ENCODE results near the gene AARS1. TPM values are rescaled to one million over a fixed set of nuclear protein-coding genes. Genes with fewer than 3 reads are reported as not detected.
"Not testable (repeated sequence)": the region's sequence is repeated elsewhere in the genome, so short reads cannot be mapped to it uniquely, and the experiment has no call there.

Gene AARS1
- total RNA-seq, 2 donors from 2014 or later: 68.0 to 69.4 TPM

DNA sequence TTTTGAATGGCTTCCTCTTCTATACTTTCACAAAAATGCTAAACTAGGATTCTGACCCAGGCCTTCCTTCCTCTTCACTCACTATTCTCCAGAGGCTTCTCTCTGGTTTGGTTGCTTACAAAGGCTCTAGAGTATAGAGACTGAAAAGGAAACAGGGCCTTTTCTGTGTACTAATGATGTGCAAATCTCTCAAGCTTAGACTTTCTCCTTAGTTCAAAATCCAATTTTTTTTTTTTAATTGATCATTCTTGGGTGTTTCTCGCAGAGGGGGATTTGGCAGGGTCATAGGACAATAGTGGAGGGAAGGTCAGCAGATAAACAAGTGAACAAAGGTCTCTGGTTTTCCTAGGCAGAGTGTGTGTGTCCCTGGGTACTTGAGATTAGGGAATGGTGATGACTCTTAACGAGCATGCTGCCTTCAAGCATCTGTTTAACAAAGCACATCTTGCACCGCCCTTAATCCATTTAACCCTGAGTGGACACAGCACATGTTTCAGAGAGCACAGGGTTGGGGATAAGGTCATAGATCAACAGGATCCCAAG, 65.3 kb downstream of the AARS1 start:
- not testable (repeated sequence) for H3K36me3 ChIP-seq; ATAC-seq (ENCODE audit: insufficient number of reproducible peaks, low FRiP score, low read depth); H3K4me1 ChIP-seq (ENCODE audit: control insufficient read depth in 1 of 2, low read depth in 2 of 2); H3K4me3 ChIP-seq; H3K27ac ChIP-seq; H3K27me3 ChIP-seq (replicated peaks; ENCODE audit: insufficient read depth); H3K9me3 ChIP-seq; DNase-seq (ENCODE audit: low spot score)

DNA sequence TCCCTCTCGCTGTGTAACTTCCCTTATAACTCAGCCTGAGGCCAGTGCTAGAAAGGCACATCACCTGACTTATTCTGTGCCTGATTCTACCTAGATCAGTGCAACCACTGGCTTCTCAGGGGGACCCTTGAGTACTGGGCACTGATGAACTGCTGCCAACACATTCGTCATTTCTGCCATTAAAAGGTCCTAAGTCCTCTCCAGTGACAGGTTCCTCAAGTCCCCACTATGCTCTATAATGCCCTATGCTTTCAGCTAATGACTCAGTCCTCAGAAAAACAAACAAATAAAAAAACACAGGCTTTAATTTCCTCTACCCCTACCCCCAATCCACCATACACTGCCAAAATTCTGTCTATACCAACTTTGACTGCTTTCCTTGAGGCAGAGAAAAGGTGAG, 66.1 kb downstream of the AARS1 start:
- not testable (repeated sequence) for H3K27me3 ChIP-seq (replicated peaks; ENCODE audit: insufficient read depth); H3K4me1 ChIP-seq (ENCODE audit: control insufficient read depth in 1 of 2, low read depth in 2 of 2); ATAC-seq (ENCODE audit: insufficient number of reproducible peaks, low FRiP score, low read depth); H3K9me3 ChIP-seq; H3K27ac ChIP-seq; DNase-seq (ENCODE audit: low spot score); H3K36me3 ChIP-seq; H3K4me3 ChIP-seq

GRCh38 chr16:70222574-70222973, 66.7 kb downstream of the AARS1 start:
- not testable (repeated sequence) for H3K27me3 ChIP-seq (replicated peaks; ENCODE audit: insufficient read depth); H3K4me3 ChIP-seq; DNase-seq (ENCODE audit: low spot score); H3K27ac ChIP-seq; ATAC-seq (ENCODE audit: insufficient number of reproducible peaks, low FRiP score, low read depth); H3K4me1 ChIP-seq (ENCODE audit: control insufficient read depth in 1 of 2, low read depth in 2 of 2); H3K36me3 ChIP-seq; H3K9me3 ChIP-seq

DNA sequence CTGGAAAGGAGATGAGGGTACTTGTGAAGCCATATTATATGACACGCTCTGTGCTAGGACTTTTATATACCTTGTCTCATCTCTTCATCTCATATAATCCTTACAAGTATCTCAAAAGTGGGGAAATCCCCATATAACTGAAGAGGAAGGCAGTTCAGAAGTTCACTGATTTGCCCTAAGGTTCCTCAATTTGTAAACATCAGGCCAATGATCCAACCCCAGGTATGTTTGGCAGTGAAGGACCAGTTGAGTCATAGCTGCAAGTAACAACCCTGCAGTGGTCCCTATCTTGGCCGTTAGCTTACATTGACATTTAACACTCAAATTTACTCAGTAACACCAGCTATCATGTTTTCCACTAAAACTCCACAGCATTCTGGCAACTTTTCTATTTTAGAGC, 70.7 kb downstream of the AARS1 start:
- H3K36me3 ChIP-seq; H3K27ac ChIP-seq; ATAC-seq (ENCODE audit: insufficient number of reproducible peaks, low FRiP score, low read depth); H3K9me3 ChIP-seq; H3K4me1 ChIP-seq (ENCODE audit: control insufficient read depth in 1 of 2, low read depth in 2 of 2); H3K27me3 ChIP-seq (replicated peaks; ENCODE audit: insufficient read depth); DNase-seq (ENCODE audit: low spot score); H3K4me3 ChIP-seq: not testable (repeated sequence)

- H3K9me3 ChIP-seq; H3K36me3 ChIP-seq; H3K27ac ChIP-seq; DNase-seq (ENCODE audit: low spot score); H3K4me1 ChIP-seq (ENCODE audit: control insufficient read depth in 1 of 2, low read depth in 2 of 2); H3K27me3 ChIP-seq (replicated peaks; ENCODE audit: insufficient read depth); H3K4me3 ChIP-seq; ATAC-seq (ENCODE audit: insufficient number of reproducible peaks, low FRiP score, low read depth): not testable (repeated sequence)
Measured at GRCh38 chr16:70206382-70206781, 82.9 kb downstream of the AARS1 start.

GRCh38 chr16:70204668-70205405, 84.5 kb downstream of the AARS1 start:
- DNase-seq (ENCODE audit: low spot score); H3K4me1 ChIP-seq (ENCODE audit: control insufficient read depth in 1 of 2, low read depth in 2 of 2); H3K9me3 ChIP-seq; H3K27me3 ChIP-seq (replicated peaks; ENCODE audit: insufficient read depth); H3K36me3 ChIP-seq; ATAC-seq (ENCODE audit: insufficient number of reproducible peaks, low FRiP score, low read depth); H3K27ac ChIP-seq; H3K4me3 ChIP-seq: not testable (repeated sequence)

DNA sequence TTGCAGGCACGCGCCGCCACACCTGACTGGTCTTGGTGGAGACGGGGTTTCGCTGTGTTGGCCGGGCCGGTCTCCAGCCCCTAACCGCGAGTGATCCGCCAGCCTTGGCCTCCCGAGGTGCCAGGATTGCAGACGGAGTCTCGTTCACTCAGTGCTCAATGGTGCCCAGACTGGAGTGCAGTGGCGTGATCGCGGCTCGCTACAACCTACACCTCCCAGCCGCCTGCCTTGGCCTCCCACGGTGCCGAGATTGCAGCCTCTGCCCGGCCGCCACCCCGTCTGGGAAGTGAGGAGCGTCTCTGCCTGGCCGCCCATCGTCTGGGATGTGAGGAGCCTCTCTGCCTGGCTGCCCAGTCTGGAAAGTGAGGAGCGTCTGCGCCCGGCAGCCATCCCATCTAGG, 85.3 kb downstream of the AARS1 start:
- not testable (repeated sequence) for ATAC-seq (ENCODE audit: insufficient number of reproducible peaks, low FRiP score, low read depth); H3K27ac ChIP-seq; DNase-seq (ENCODE audit: low spot score); H3K4me3 ChIP-seq; H3K27me3 ChIP-seq (replicated peaks; ENCODE audit: insufficient read depth); H3K4me1 ChIP-seq (ENCODE audit: control insufficient read depth in 1 of 2, low read depth in 2 of 2); H3K9me3 ChIP-seq; H3K36me3 ChIP-seq

DNA sequence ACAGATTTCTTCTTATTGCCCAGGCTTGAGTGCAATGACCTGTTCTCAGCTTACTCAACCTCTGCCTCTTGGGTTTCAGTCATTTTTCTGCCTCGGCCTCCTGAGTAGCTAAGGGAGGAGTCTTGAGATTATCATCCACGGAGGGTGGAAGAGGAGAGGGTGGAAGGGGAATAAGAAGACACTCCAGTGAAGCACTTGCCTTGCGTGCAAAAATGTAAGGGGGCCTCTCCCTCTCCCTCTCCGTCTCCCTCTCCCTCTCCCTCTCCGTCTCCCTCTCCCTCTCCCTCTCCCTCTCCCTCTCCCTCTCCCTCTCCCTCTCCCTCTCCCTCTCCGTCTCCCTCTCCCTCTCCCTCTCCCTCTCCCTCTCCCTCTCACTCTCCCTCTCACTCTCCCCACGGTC, 85.8 kb downstream of the AARS1 start:
- not testable (repeated sequence) for H3K4me3 ChIP-seq; H3K27me3 ChIP-seq (replicated peaks; ENCODE audit: insufficient read depth); H3K27ac ChIP-seq; ATAC-seq (ENCODE audit: insufficient number of reproducible peaks, low FRiP score, low read depth); DNase-seq (ENCODE audit: low spot score); H3K9me3 ChIP-seq; H3K4me1 ChIP-seq (ENCODE audit: control insufficient read depth in 1 of 2, low read depth in 2 of 2); H3K36me3 ChIP-seq

Other genes starting within 250 kb of the AARS1 start
- 10 to 100 TPM; 38.0 to 44.6 TPM for gene PDPR, start 175.2 kb downstream of the AARS1 start, total RNA-seq
- under 1 TPM in 1 of 2 donors, not detected in 1; 0.68 TPM for gene CLEC18C, start 115.7 kb downstream of the AARS1 start, total RNA-seq
- 10 to 100 TPM; 16.1 to 39.3 TPM for gene EXOSC6, start 37.6 kb downstream of the AARS1 start, total RNA-seq
- gene DDX19B, start 9.7 kb upstream of the AARS1 start, total RNA-seq: 10 to 100 TPM; 20.7 to 20.8 TPM
- gene DDX19A, start 57.4 kb upstream of the AARS1 start, total RNA-seq: 10 to 100 TPM; 38.7 to 54.4 TPM
- gene ST3GAL2, start 149.6 kb upstream of the AARS1 start, total RNA-seq: 10 to 100 TPM; 21.0 to 28.4 TPM
- 10 to 100 TPM; 16.1 to 20.4 TPM for gene FCSK, start 165.1 kb upstream of the AARS1 start, total RNA-seq
- gene COG4, start 234.0 kb upstream of the AARS1 start, total RNA-seq: 10 to 100 TPM; 44.2 to 46.7 TPM
- 100 to 1,000 TPM in 1 of 2 donors, 10 to 100 TPM in 1; 94.6 to 123 TPM for gene SF3B3, start 234.3 kb upstream of the AARS1 start, total RNA-seq

Data from thoracic aorta (tissue), 2 donors.